ENCODE results near the gene RASGEF1C.

Gene RASGEF1C

DNA sequence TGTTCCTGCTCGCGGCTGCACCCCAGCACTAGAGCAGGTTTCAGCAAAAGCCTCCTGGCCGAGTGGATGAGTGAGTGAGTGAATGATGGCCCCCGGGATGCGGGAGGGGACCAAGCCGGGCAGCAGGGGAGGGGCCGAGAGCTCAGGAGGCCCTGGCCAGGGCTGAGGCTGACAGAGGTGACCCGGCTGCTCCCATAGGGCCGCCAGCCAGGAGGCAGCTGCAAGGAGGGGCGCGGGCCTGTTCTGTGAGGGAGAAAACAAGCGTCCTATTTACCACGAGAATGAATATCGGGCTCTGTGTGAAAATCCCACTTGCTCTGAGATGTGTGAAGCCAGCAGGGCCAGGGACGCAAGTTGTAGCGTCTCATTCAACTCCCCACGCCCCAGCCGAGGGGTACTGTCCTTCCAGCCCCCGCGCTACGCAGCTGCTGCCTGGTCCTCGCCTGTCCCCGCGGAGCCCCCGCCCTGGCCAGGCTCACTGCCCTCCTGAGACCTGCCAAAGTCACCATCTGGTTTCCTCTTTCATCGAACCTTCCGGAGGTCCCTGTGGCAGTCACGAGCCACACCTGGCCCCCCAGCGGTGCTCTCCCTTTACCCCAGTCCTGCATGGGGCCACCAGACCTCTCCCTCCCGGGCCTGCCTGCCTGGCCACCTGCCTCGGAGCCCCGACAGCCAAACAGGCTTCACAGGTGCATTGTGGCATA is 38.8 kb downstream of the RASGEF1C start:
- no peak overlapping the region for H3K4me3 ChIP-seq (replicated peaks in 1 of 2; ENCODE audit: low read depth in 2 of 2, low read length in 2 of 2)
- DNase-seq (ENCODE audit: low read depth in 2 of 2) = no peak
- TF ChIP-seq, protein P1, sequence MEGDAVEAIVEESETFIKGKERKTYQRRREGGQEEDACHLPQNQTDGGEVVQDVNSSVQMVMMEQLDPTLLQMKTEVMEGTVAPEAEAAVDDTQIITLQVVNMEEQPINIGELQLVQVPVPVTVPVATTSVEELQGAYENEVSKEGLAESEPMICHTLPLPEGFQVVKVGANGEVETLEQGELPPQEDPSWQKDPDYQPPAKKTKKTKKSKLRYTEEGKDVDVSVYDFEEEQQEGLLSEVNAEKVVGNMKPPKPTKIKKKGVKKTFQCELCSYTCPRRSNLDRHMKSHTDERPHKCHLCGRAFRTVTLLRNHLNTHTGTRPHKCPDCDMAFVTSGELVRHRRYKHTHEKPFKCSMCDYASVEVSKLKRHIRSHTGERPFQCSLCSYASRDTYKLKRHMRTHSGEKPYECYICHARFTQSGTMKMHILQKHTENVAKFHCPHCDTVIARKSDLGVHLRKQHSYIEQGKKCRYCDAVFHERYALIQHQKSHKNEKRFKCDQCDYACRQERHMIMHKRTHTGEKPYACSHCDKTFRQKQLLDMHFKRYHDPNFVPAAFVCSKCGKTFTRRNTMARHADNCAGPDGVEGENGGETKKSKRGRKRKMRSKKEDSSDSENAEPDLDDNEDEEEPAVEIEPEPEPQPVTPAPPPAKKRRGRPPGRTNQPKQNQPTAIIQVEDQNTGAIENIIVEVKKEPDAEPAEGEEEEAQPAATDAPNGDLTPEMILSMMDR (IDR thresholded peaks at IDR 0.05; ENCODE audit: low read depth, low read length) = no peak

DNA sequence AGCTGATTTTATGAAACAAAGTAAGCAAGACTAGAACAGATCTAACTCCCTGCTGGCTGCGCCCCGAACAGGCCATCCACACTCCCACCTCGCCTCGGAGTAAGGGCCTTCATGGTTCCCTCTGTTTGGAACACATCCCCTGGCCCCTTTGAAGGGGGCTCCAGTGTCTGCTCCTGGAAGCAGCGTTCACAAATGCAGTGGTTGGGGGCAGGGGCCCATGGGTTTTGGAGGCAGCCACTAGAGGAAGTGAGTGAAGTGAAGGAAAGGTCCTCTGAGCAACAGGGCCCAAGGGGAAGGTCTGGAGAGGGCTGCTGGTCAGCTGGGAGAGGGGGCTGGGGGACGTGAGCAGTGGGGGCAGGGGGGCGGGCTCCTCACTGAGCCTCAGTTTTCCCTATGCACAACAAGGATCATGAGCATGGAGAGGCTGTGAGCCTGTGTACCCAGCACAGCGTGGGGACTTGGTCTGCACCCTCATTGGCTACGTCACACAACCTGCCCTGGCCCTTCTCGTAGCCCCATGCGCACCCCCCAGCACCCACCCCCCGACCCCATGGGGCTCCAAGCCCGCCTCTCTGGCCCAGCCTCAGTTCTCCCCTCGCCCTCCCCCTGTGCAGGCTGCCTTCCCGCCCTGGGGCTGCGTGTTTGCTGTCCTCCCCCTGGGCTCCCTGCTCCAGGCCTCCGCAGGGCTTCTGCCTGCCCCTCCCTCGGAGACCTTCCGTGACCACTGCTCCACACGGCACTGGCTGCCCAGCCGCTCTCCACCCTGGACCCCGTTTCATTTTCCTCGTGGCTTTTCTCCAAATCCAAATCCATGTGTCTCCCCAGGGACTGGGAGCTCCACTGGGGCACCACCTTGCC is 39.5 kb downstream of the RASGEF1C start:
- H3K4me3 ChIP-seq (replicated peaks in 1 of 2; ENCODE audit: low read depth in 2 of 2, low read length in 2 of 2) = no peak overlapping the region
- no peak for DNase-seq (ENCODE audit: low read depth in 2 of 2)
- TF ChIP-seq, protein P1 (IDR thresholded peaks at IDR 0.05; ENCODE audit: low read depth, low read length) = no peak

DNA sequence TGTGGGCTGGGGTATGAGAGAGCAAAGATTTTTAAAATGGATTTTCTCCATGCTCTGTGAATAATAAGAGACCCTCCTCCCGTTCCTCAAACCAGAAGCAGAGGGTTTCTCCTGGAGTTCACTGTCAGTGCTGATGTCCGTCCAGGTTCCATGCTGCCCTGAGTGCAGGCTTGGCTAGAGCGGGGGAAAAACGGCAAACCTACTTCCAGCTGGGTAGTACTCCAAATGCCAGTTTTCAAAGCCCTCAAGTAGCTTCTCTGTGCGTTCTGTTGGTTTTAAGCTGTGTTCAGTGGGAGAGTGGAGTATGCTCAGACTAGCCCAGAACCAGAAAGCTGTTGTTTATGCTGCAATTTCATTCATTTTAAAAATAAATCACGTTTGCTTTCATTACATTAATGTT is 40.3 kb downstream of the RASGEF1C start:
- H3K4me3 ChIP-seq (replicated peaks in 1 of 2; ENCODE audit: low read depth in 2 of 2, low read length in 2 of 2) = no peak overlapping the region
- no peak for DNase-seq (ENCODE audit: low read depth in 2 of 2)
- TF ChIP-seq, protein P1 (IDR thresholded peaks at IDR 0.05; ENCODE audit: low read depth, low read length) = no peak

DNA sequence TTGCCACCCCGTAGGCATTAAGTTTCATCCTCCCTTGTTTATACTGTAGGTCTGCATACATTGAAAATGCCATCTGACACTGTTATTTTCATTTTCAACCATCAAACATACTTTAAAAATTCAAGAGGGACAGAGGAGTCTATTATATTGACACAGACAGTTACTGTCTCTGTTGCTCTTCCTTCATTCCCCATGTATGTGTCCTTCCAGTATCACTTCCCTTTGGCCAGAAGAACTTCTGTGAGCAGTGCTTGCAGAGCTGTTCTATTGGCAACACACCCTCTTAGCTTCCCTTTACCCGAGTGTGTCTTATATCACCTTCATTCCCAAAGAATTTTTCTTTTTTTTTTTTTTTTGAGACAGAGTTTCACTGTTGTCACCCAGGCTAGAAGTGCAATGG is 42.8 kb downstream of the RASGEF1C start:
- DNase-seq (ENCODE audit: low read depth in 2 of 2) = no peak
- TF ChIP-seq, protein P1 (IDR thresholded peaks at IDR 0.05; ENCODE audit: low read depth, low read length) = no peak
- no peak overlapping the region for H3K4me3 ChIP-seq (replicated peaks in 1 of 2; ENCODE audit: low read depth in 2 of 2, low read length in 2 of 2)

DNA sequence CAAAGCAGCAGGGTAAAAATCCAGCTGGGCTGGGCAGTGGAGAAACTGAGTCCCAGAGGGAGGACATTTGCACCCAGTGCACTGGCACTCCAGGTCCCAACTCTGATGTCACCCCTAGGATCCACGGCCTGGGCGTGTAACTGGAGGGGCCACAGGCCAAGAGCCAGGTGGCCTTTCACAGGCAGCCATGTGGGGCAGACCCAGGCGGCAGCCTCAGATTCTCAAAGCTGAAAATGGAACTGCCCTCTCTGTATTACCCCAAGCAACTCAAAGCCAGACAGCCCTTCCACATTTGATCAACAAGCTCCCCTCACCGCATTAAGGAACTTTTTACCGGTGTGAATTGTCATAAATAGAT is 46.7 kb downstream of the RASGEF1C start:
- DNase-seq (ENCODE audit: low read depth in 2 of 2) = no peak
- TF ChIP-seq, protein P1 (IDR thresholded peaks at IDR 0.05; ENCODE audit: low read depth, low read length) = no peak
- H3K4me3 ChIP-seq (replicated peaks in 1 of 2; ENCODE audit: low read depth in 2 of 2, low read length in 2 of 2) = no peak overlapping the region

DNA sequence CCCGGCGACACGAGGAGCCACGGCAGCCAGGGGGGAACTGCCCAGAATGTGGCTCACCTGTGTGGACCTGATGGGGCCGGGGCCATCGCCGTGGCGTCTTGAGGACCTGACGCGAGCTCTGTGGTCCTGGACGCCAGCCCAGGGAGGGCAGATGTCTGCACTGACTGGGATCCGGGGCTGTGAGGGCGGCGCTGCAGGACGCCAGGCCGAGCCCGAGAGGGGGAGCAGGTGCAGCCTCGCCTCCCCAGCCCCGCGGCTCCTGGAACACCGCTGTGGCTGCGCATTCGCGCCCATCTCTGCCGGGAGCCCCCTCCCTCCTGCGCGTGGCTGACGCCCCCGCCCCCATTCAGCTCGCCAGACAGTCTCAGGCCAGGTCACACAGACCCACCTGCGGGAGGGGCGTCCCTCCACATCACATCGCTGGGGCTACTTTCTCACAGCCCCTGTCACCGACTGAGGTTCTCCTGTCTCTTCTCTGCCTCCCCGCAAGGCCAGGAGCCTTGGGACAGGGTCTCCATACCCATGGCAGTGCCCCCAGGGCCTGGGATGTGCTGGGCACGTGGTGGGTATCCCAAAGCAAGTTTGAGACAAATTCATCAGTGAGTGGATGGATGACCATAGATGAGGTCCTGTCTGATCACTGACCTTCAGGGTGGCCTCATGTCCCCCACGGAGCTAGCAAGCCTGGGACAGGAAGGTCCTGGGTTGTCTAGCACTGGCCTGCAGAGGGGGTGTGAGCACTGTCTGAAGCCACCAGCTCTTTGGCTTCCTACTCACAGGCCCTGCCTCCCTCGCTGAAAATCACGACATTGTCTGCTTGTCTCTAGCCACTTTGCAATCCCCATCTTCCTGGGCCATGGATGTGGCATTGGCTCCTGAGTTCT is 47.3 kb downstream of the RASGEF1C start:
- no peak overlapping the region for H3K4me3 ChIP-seq (replicated peaks in 1 of 2; ENCODE audit: low read depth in 2 of 2, low read length in 2 of 2)
- TF ChIP-seq, protein P1 (IDR thresholded peaks at IDR 0.05; ENCODE audit: low read depth, low read length) = peak; percentile 24
- DNase-seq (ENCODE audit: low read depth in 2 of 2) = peak in 1 of 2 donors; percentile 7

Measured in cardiac fibroblast (primary cell).